Measurements from ENCODE around the gene NAALADL1. TPM values are rescaled to one million over a fixed set of nuclear protein-coding genes. Genes with fewer than 3 reads are reported as not detected.

The NAALADL1 gene
- total RNA-seq, 1 donor from 2014 or later: not detected

- DNase-seq (ENCODE audit: extremely low spot score, unreplicated experiment): no peak
- Mint-ChIP-seq H3K36me3 (ENCODE audit: unreplicated experiment) (no peaks in the 10 kb centered on the region), H3K4me1 (ENCODE audit: unreplicated experiment) (no peaks in the 10 kb centered on the region), H3K27me3 (ENCODE audit: unreplicated experiment) (no peaks in the 10 kb centered on the region), H3K27ac (ENCODE audit: unreplicated experiment) (no peak overlapping the region), H3K4me3 (ENCODE audit: unreplicated experiment) (no peak overlapping the region), H3K9me3 (ENCODE audit: unreplicated experiment) (no peaks in the 10 kb centered on the region)
- TF ChIP-seq, protein P1, sequence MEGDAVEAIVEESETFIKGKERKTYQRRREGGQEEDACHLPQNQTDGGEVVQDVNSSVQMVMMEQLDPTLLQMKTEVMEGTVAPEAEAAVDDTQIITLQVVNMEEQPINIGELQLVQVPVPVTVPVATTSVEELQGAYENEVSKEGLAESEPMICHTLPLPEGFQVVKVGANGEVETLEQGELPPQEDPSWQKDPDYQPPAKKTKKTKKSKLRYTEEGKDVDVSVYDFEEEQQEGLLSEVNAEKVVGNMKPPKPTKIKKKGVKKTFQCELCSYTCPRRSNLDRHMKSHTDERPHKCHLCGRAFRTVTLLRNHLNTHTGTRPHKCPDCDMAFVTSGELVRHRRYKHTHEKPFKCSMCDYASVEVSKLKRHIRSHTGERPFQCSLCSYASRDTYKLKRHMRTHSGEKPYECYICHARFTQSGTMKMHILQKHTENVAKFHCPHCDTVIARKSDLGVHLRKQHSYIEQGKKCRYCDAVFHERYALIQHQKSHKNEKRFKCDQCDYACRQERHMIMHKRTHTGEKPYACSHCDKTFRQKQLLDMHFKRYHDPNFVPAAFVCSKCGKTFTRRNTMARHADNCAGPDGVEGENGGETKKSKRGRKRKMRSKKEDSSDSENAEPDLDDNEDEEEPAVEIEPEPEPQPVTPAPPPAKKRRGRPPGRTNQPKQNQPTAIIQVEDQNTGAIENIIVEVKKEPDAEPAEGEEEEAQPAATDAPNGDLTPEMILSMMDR (IDR thresholded peaks at IDR 0.05): no peak
These were observed 1.2 kb upstream of the NAALADL1 start for GRCh38 chr11:65059523-65059922.

DNA sequence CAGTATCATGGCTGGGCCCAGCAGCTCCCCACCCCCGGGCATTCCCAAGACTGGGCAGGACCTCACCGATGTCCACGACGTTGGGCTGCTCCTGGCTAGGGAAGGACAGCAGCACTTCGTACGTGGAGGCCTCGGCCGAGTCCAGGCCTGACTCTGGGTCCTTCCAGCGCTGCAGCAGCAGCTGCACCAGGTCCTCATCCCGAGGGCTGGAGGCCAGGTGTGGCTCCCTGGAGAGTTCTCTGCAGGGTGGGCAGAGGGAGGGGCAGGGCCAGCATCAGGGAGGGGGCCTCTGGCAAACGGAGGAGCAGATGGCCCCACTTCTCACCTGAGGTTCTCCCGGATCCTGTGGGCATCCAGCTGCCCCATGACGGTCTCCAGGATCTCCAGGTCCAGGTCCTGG is 341 bp downstream of the NAALADL1 start:
- Mint-ChIP-seq H3K4me1 (ENCODE audit: unreplicated experiment) (no peaks in the 10 kb centered on the region), H3K4me3 (ENCODE audit: unreplicated experiment) (no peak overlapping the region), H3K27me3 (ENCODE audit: unreplicated experiment) (no peaks in the 10 kb centered on the region), H3K9me3 (ENCODE audit: unreplicated experiment) (no peaks in the 10 kb centered on the region), H3K27ac (ENCODE audit: unreplicated experiment) (no peak overlapping the region), H3K36me3 (ENCODE audit: unreplicated experiment) (no peaks in the 10 kb centered on the region)
- DNase-seq (ENCODE audit: extremely low spot score, unreplicated experiment): no peak
- TF ChIP-seq, protein P1 (IDR thresholded peaks at IDR 0.05): no peak

DNA sequence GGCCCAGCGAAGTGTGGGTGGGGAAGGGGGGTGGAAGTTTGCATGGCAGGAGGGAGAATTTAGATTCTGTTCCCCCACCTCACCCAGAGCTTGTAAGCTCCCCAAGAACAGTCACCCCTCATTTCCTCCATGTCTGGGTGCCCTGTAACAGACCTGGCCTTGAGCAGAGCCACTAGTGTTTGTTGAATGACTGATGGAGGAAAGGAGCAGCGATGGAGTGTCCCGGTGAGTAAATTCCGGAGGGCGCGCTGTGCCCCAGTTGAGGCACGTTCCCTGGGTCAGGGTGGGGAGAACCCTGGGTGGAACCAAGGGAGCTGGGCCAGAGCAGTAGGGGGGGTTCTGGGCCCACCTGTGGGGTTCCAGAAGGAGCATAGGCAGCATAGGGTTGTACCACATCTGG is 827 bp downstream of the NAALADL1 start:
- Mint-ChIP-seq H3K9me3 (ENCODE audit: unreplicated experiment) (no peaks in the 10 kb centered on the region), H3K27ac (ENCODE audit: unreplicated experiment) (no peak overlapping the region), H3K36me3 (ENCODE audit: unreplicated experiment) (no peaks in the 10 kb centered on the region), H3K4me1 (ENCODE audit: unreplicated experiment) (no peaks in the 10 kb centered on the region), H3K27me3 (ENCODE audit: unreplicated experiment) (no peaks in the 10 kb centered on the region), H3K4me3 (ENCODE audit: unreplicated experiment) (no peak overlapping the region)
- no peak for DNase-seq (ENCODE audit: extremely low spot score, unreplicated experiment)
- TF ChIP-seq, protein P1 (IDR thresholded peaks at IDR 0.05): no peak

- TF ChIP-seq, protein P1 (IDR thresholded peaks at IDR 0.05): no peak
- no peaks in the 10 kb centered on the region for H3K9me3 Mint-ChIP-seq (ENCODE audit: unreplicated experiment)
- H3K36me3 Mint-ChIP-seq (ENCODE audit: unreplicated experiment): no peaks in the 10 kb centered on the region
- no peak for DNase-seq (ENCODE audit: extremely low spot score, unreplicated experiment)
- H3K4me1 Mint-ChIP-seq (ENCODE audit: unreplicated experiment): no peaks in the 10 kb centered on the region
- H3K27ac Mint-ChIP-seq (ENCODE audit: unreplicated experiment): no peak overlapping the region
- no peak overlapping the region for H3K4me3 Mint-ChIP-seq (ENCODE audit: unreplicated experiment)
- H3K27me3 Mint-ChIP-seq (ENCODE audit: unreplicated experiment): no peaks in the 10 kb centered on the region
These were observed 1.4 kb downstream of the NAALADL1 start for GRCh38 chr11:65056999-65057398.

DNA sequence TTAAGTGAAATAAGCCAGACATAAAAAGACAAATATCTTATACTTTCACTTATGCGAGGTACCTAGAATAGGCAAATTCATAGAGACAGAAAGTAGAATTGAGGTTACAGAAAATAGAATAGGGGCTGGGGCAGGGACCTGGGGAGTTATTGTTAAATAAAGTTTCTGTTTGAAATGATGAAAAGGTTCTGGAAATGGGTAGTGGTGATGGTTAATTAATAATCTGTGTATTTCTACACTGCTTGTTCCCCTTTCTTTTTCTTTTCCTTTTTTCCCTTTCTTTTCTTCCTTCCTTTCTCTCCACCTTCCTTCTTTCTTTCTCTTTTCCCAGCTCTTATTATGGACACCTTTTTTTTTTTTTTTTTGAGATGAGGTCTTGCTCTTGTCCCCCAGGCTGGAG is 2.8 kb downstream of the NAALADL1 start:
- H3K27me3 Mint-ChIP-seq (ENCODE audit: unreplicated experiment): no peaks in the 10 kb centered on the region
- H3K4me3 Mint-ChIP-seq (ENCODE audit: unreplicated experiment): no peak overlapping the region
- H3K27ac Mint-ChIP-seq (ENCODE audit: unreplicated experiment): no peak overlapping the region
- TF ChIP-seq, protein P1 (IDR thresholded peaks at IDR 0.05): no peak
- no peaks in the 10 kb centered on the region for H3K9me3 Mint-ChIP-seq (ENCODE audit: unreplicated experiment)
- no peaks in the 10 kb centered on the region for H3K36me3 Mint-ChIP-seq (ENCODE audit: unreplicated experiment)
- no peak for DNase-seq (ENCODE audit: extremely low spot score, unreplicated experiment)
- no peaks in the 10 kb centered on the region for H3K4me1 Mint-ChIP-seq (ENCODE audit: unreplicated experiment)

All from osteocyte (in vitro differentiated cells).